ENCODE results near the gene LSP1.
A peak's percentile ranks its signal among the peaks of the same experiment; 100 is the strongest.

GRCh38 chr11:1883346-1884302, 30.7 kb downstream of the LSP1 start:
- TF ChIP-seq POLR2A (IDR thresholded peaks at IDR 0.05; ENCODE audit: low read depth, low read length) (no peak), TAF1 (IDR thresholded peaks at IDR 0.05; ENCODE audit: borderline replicate concordance, low read depth, low read length) (no peak), POLR2AphosphoS5 (IDR thresholded peaks at IDR 0.05; ENCODE audit: low read depth, low read length) (peak; percentile 14; the same call in 1 of the 2 replicates)
